Stomach (tissue), 4 donors: ENCODE measurements around the gene SYCP2L.

Experiments used
- EP300 ChIP-seq: sonication (generic); formaldehyde crosslinking; IDR thresholded peaks from one replicate; pipeline ENCODE4 v1.6.1; 2017; ENCODE audit warnings: antibody characterized with exemption
- POLR2A ChIP-seq, 4 donors: fragments of 450-650 bp; IDR thresholded peaks; one replicate each; pipeline ENCODE4 v1.6.1; 2016; ENCODE audit warnings: antibody characterized with exemption in 4 of 4, control low read depth in 2 of 4, mild to moderate bottlenecking in 1 of 4, moderate library complexity in 1 of 4
- POLR2AphosphoS5 ChIP-seq, 3 donors: sonication (generic); formaldehyde crosslinking; IDR thresholded peaks; one replicate each; pipeline ENCODE4 v1.6.1; 2016; ENCODE audit warnings: antibody characterized with exemption in 3 of 3
- TF ChIP-seq, protein P1 (sequence below), 7 experiments: fragments of 450-650 bp in 4 of 7; fragments of 200-600 bp in 3 of 7; sonication (generic) in 3 of 7; IDR thresholded peaks; one replicate each; pipeline ENCODE4 v1.5.1; 2016 to 2019; ENCODE audit warnings: antibody characterized with exemption in 7 of 7, control low read depth in 2 of 7, mild to moderate bottlenecking in 1 of 7

DNA sequence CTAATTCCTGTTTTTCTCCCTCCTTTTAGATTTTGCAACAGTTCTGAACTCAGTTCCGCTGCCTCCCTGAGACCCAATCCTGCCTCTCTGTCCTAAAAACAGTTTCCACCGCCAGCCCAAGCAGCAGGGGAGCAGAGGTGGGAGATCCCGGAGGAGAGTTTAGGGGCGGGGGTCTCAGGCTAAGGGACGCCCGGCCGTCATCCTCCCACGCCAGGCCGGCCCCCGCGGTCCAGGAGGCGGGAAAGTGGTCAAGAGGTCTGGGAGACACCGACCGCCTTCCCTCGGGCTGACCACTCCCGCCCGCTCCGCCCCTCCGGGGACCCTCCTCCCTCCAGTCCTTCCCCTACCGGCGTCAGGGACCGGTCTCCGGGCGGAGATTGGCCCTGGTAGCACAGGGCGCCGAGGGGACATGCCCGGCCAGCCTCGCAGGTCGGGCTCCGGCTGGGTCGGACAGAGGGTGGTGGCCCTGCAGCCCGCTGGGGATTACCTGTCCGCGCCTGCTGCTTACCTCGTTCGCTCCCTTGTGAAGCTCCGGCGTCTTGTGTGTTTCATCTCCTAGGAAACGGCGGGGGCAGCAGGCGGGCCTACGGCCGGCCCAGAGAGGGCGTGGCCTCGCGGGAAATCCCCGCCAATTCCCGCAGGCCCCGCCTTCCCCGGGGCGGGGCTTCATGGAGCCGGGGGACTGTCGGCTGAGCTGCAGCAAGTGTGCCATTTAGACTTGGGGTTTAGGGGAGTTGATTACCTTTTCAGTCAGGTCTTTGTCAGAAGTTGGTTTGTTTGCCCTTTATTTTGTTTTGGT, 48.7 kb upstream of the SYCP2L start, which contains the start of gene MAK:
- TF ChIP-seq EP300 (no peak), POLR2A (IDR thresholded peaks at IDR 0.05) (no peak), POLR2AphosphoS5 (IDR thresholded peaks at IDR 0.05) (peak in 2 of 3 donors; percentile 4 to 57)
- TF ChIP-seq, protein P1, sequence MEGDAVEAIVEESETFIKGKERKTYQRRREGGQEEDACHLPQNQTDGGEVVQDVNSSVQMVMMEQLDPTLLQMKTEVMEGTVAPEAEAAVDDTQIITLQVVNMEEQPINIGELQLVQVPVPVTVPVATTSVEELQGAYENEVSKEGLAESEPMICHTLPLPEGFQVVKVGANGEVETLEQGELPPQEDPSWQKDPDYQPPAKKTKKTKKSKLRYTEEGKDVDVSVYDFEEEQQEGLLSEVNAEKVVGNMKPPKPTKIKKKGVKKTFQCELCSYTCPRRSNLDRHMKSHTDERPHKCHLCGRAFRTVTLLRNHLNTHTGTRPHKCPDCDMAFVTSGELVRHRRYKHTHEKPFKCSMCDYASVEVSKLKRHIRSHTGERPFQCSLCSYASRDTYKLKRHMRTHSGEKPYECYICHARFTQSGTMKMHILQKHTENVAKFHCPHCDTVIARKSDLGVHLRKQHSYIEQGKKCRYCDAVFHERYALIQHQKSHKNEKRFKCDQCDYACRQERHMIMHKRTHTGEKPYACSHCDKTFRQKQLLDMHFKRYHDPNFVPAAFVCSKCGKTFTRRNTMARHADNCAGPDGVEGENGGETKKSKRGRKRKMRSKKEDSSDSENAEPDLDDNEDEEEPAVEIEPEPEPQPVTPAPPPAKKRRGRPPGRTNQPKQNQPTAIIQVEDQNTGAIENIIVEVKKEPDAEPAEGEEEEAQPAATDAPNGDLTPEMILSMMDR (IDR thresholded peaks at IDR 0.05), result no peak
